ENCODE results near the gene DDX41.

DDX41 gene

GRCh38 chr5:177529247-177530203 lies 12.8 kb upstream of the DDX41 start:
- Histone ChIP-seq H3K27ac (no peak overlapping the region), H3K4me3 (no peak overlapping the region), H3K27me3 (no peaks in the 10 kb centered on the region), H3K36me3 (peaks cover 56 to 94% (median 87%) of the 10 kb centered on the region in 3 donors), H3K9me3 (no peaks in the 10 kb centered on the region), H3K4me1 (peaks cover 0 to 7% (median 1%) of the 10 kb centered on the region in 4 donors)
- no peak for DNase-seq
- intact Hi-C loops (cut with DNase I; ENCODE audit: low total_unique reads) = no loop called here
- no peak for TF ChIP-seq CTCF (IDR thresholded peaks at IDR 0.05)

- DNase-seq = no peak
- Histone ChIP-seq H3K27me3 (no peaks in the 10 kb centered on the region), H3K4me3 (no peak overlapping the region), H3K27ac (no peak overlapping the region), H3K36me3 (peaks cover 65 to 99% (median 91%) of the 10 kb centered on the region in 3 donors), H3K9me3 (no peaks in the 10 kb centered on the region), H3K4me1 (no peaks in the 10 kb centered on the region)
- intact Hi-C loops (cut with DNase I; ENCODE audit: low total_unique reads) = no loop called here
- no peak for TF ChIP-seq CTCF (IDR thresholded peaks at IDR 0.05)
Observed at GRCh38 chr5:177528631-177529030, 11.9 kb upstream of the DDX41 start.

GRCh38 chr5:177527595-177527994 lies 10.8 kb upstream of the DDX41 start:
- Histone ChIP-seq H3K36me3 (peaks cover 66 to 100% (median 90%) of the 10 kb centered on the region in 3 donors), H3K9me3 (no peaks in the 10 kb centered on the region), H3K4me1 (no peaks in the 10 kb centered on the region), H3K27me3 (no peaks in the 10 kb centered on the region), H3K4me3 (no peak overlapping the region), H3K27ac (no peak overlapping the region)
- no peak for TF ChIP-seq CTCF (IDR thresholded peaks at IDR 0.05)
- intact Hi-C loops (cut with DNase I; ENCODE audit: low total_unique reads) = no loop called here
- DNase-seq = no peak

- TF ChIP-seq CTCF (IDR thresholded peaks at IDR 0.05) = no peak
- H3K9me3 ChIP-seq = no peaks in the 10 kb centered on the region
- H3K4me3 ChIP-seq = no peak overlapping the region
- peaks cover 60 to 100% (median 86%) of the 10 kb centered on the region in 3 donors for H3K36me3 ChIP-seq
- no peaks in the 10 kb centered on the region for H3K4me1 ChIP-seq
- no peak for DNase-seq
- no peak overlapping the region for H3K27ac ChIP-seq
- intact Hi-C loops (cut with DNase I; ENCODE audit: low total_unique reads) = no loop called here
- H3K27me3 ChIP-seq = no peaks in the 10 kb centered on the region
Observed at GRCh38 chr5:177526791-177527190, 10.0 kb upstream of the DDX41 start.

- no peaks in the 10 kb centered on the region for H3K4me1 ChIP-seq
- H3K36me3 ChIP-seq = peaks cover 61 to 100% (median 86%) of the 10 kb centered on the region in 3 donors
Observed at GRCh38 chr5:177526191-177526590, 9.4 kb upstream of the DDX41 start.

More at GRCh38 chr5:177526191-177526590, 9.4 kb upstream of the DDX41 start:
- no peaks in the 10 kb centered on the region for H3K9me3 ChIP-seq
- H3K27me3 ChIP-seq = no peaks in the 10 kb centered on the region
- H3K4me3 ChIP-seq = no peak overlapping the region
- no peak for TF ChIP-seq CTCF (IDR thresholded peaks at IDR 0.05)
- H3K27ac ChIP-seq = no peak overlapping the region
- intact Hi-C loops (cut with DNase I; ENCODE audit: low total_unique reads) = no loop called here
- no peak for DNase-seq

Data from tibial artery (tissue), 4 donors.